Measurements from ENCODE around the gene NFU1. TPM values are rescaled to one million over a fixed set of nuclear protein-coding genes. Genes with fewer than 3 reads are reported as not detected.

The NFU1 gene
- total RNA-seq, 1 donor from 2014 or later = 117 TPM

- no peak for TF ChIP-seq CTCF (IDR thresholded peaks at IDR 0.05; ENCODE audit: borderline replicate concordance)
- no peaks in the 10 kb centered on the region for H3K4me1 ChIP-seq
- no peaks in the 10 kb centered on the region for H3K27me3 ChIP-seq (ENCODE audit: low read depth)
- no peak overlapping the region for H3K27ac ChIP-seq (replicated peaks)
- intact Hi-C loops (cut with micrococcal nuclease) = no loop called here
- DNase-seq = no peak
- peaks cover 80% of the 10 kb centered on the region for H3K36me3 ChIP-seq
- H3K4me3 ChIP-seq = no peak overlapping the region
- H3K9me3 ChIP-seq (replicated peaks) = no peaks in the 10 kb centered on the region
Observed at GRCh38 chr2:69477627-69478026, 40.4 kb upstream of the NFU1 start.

DNA sequence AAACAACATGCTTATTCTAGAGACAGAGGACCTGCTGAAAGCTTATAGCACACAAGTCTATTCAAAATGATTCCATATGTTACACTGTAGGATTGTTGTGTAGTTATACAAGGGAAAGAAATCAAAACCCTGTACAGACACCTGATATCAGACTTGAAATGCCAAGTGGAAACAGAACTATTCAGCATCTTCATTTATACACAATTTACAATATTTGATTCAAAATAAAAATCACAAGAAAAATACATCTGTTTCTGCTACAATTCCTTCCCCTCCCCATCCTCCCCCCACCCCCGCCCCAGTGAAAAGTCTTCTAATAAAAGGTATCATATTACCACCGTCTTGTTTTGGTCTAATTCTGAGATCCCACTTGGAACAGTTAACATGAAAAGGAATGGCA lies 37.5 kb upstream of the NFU1 start:
- peaks cover 17% of the 10 kb centered on the region for H3K4me1 ChIP-seq
- H3K4me3 ChIP-seq = no peak overlapping the region
- TF ChIP-seq CTCF (IDR thresholded peaks at IDR 0.05; ENCODE audit: borderline replicate concordance) = no peak
- H3K27me3 ChIP-seq (ENCODE audit: low read depth) = no peaks in the 10 kb centered on the region
- H3K9me3 ChIP-seq (replicated peaks) = no peaks in the 10 kb centered on the region
- no peak overlapping the region for H3K27ac ChIP-seq (replicated peaks)
- DNase-seq = no peak
- intact Hi-C loops (cut with micrococcal nuclease) = no loop called here
- H3K36me3 ChIP-seq = peaks cover 52% of the 10 kb centered on the region

DNA sequence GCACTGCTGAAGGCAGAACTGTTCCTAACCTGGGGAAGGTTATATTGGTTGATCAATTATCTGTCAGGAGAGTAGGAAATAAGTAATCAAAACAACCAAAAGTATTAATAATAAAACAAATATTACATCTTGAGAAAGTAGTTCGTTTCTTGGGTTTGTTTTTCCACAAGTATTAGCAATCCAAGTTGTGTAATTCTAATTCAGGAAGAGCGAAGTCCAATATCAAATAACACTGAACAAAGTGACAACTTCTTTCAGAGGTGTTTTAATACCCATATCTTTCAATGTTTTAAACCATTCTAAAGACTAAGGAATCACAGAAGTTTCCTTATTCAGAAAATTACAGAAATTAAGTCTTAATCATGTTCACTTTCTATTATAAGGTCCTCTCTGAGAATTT lies 34.6 kb upstream of the NFU1 start:
- Histone ChIP-seq H3K4me1 (peaks cover 28% of the 10 kb centered on the region), H3K36me3 (peaks cover 27% of the 10 kb centered on the region), H3K27me3 (ENCODE audit: low read depth) (no peaks in the 10 kb centered on the region), H3K4me3 (no peak overlapping the region), H3K9me3 (replicated peaks) (no peaks in the 10 kb centered on the region), H3K27ac (replicated peaks) (no peak overlapping the region)
- intact Hi-C loops (cut with micrococcal nuclease) = no loop called here
- TF ChIP-seq CTCF (IDR thresholded peaks at IDR 0.05; ENCODE audit: borderline replicate concordance) = no peak
- no peak for DNase-seq

- no peaks in the 10 kb centered on the region for H3K9me3 ChIP-seq (replicated peaks)
- peaks cover 31% of the 10 kb centered on the region for H3K4me1 ChIP-seq
- no peak overlapping the region for H3K4me3 ChIP-seq
- no peak for TF ChIP-seq CTCF (IDR thresholded peaks at IDR 0.05; ENCODE audit: borderline replicate concordance)
- intact Hi-C loops (cut with micrococcal nuclease) = no loop called here
- DNase-seq = no peak
- H3K36me3 ChIP-seq = peaks cover 20% of the 10 kb centered on the region
- H3K27me3 ChIP-seq (ENCODE audit: low read depth) = no peaks in the 10 kb centered on the region
- no peak overlapping the region for H3K27ac ChIP-seq (replicated peaks)
Observed at GRCh38 chr2:69470911-69471310, 33.7 kb upstream of the NFU1 start.

GRCh38 chr2:69469784-69470183 lies 32.5 kb upstream of the NFU1 start:
- no peak for DNase-seq
- no peaks in the 10 kb centered on the region for H3K9me3 ChIP-seq (replicated peaks)
- H3K27ac ChIP-seq (replicated peaks) = no peak overlapping the region

More at GRCh38 chr2:69469784-69470183, 32.5 kb upstream of the NFU1 start:
- Histone ChIP-seq H3K27me3 (ENCODE audit: low read depth) (no peaks in the 10 kb centered on the region), H3K4me3 (no peak overlapping the region), H3K4me1 (peaks cover 33% of the 10 kb centered on the region), H3K36me3 (peaks cover 17% of the 10 kb centered on the region)
- no peak for TF ChIP-seq CTCF (IDR thresholded peaks at IDR 0.05; ENCODE audit: borderline replicate concordance)
- intact Hi-C loops (cut with micrococcal nuclease) = no loop called here

Data from left ventricle myocardium inferior (tissue), 1 donor.